ENCODE results near the gene HELZ. TPM values are rescaled to one million over a fixed set of nuclear protein-coding genes. Genes with fewer than 3 reads are reported as not detected.

The HELZ gene
- total RNA-seq, 2 experiments from 2014 or later: 47.9 to 53.9 TPM

Other genes with a start within 250 kb of the HELZ start
- not detected for gene CACNG1, start 200.6 kb downstream of the HELZ start, total RNA-seq
- 100 to 1,000 TPM; 105 to 110 TPM for gene PSMD12, start 121.4 kb upstream of the HELZ start, total RNA-seq
- 10 to 100 TPM; 50.1 to 51.1 TPM for gene PITPNC1, start 132.1 kb upstream of the HELZ start, total RNA-seq

All from activated naive CD8-positive, alpha-beta T cell treated with anti-CD3 and anti-CD28 coated beads for 36 hours (primary cell).